Measurements from ENCODE around the gene SDR42E2.
"Not testable (repeated sequence)": the region's sequence is repeated elsewhere in the genome, so short reads cannot be mapped to it uniquely, and the experiment has no call there.

SDR42E2 gene

DNA sequence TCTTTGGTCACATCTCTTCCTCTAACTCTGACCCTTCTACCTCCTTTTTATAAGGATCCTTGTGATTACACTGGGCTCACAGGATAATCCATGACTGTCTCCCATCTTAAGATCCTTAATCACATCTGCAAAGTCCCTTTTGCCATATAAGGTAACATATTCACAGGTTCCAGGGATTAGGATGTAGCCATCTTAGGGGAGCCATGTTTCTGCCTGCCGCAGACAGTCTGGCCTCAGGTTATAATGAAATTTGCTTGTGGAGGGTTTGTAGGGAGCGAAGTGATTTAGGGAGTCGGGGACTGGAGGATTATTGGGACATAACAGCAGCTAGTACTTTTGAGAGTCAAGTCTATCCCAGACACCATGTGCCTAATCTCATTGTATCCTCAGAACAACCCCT, 51.5 kb downstream of the SDR42E2 start:
- no peak for DNase-seq (ENCODE audit: low read depth)

DNA sequence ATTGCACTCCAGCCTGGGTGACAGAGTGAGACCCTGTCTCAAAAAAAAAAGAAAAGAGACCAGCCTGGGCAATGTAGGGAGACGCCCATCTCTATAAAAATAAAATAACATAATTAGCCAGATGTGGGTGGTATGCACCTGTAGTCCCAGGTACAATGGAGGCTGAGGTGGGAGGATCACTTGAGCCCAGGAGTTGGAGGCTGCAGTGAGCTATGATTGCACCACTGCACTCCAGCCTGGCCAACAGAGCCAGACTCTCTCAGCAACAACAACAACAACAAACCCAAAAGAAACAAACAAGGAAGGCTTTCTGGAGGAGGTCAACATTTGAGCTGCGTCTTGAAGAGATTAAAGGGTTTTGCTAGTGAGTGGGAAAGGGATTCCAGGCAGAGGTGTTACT, 52.1 kb downstream of the SDR42E2 start:
- DNase-seq (ENCODE audit: low read depth): no peak

DNA sequence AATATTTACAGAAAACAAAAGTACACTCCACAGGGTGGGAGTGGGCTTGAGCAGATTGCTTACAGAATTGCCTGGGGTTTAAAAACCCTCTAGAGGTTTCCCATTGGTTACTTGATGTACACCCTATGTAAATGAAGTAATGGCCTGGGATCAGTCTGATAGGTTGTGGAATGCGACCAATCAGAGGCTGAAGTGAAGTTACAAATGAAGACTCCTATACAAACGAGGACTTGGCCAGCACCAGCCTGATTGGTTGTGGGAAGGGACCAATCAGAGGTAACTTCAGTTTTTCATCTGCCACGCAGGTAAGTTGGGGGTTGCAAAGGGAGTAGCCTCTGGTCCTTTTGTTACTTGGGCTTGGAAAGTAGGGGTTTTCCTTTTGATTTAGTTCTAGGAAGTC, 52.6 kb downstream of the SDR42E2 start:
- no peak for DNase-seq (ENCODE audit: low read depth)

DNA sequence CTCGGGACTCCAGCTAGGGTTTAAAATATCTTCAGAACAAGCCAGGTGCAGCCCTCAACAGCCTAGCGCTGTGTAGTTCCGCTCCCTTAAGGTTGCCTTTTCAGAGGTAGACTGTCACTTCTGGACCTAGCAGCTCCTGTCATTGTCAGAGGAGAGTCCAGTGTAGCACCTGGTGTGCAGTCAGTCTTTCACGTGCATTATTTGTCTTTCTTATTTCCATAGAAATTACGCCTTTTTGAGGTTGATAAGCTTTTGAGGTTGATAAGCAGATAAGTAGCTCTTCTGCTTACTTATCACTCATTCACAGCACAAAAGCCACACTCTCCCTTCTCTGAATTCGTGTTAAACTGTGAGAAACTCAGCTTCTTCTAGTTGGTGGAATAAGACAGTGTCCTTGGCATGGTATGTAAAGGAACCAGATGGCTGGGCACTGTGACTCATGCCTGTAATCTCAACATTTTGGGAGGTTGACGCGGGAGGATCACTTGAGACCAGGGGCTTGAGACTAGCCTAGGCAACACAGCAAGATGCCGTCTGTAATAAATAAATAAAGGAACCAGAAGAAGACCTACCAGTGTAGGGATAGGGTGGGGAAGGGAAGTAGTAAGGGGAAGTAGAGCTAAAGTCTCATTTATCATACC, 54.0 kb downstream of the SDR42E2 start:
- DNase-seq (ENCODE audit: low read depth): no peak

DNA sequence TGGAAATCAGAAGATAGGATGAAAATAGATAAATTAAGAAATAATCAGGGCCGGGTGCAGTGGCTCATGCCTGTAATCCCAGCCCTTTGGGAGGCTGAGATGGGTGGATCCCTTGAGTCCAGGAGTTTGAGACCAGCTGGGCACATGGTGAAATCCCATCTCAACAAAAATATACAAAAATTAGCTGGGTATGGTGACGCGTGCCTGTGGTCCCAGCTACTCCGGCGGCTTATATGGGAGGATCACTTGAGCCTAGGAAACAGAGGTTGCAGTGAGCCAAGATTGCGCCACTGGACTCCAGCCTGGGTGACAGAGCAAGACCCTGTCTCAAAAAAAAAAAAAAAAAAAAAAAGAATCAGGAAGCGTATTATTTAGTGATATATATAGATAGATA, 54.5 kb downstream of the SDR42E2 start:
- DNase-seq (ENCODE audit: low read depth): not testable (repeated sequence)

DNA sequence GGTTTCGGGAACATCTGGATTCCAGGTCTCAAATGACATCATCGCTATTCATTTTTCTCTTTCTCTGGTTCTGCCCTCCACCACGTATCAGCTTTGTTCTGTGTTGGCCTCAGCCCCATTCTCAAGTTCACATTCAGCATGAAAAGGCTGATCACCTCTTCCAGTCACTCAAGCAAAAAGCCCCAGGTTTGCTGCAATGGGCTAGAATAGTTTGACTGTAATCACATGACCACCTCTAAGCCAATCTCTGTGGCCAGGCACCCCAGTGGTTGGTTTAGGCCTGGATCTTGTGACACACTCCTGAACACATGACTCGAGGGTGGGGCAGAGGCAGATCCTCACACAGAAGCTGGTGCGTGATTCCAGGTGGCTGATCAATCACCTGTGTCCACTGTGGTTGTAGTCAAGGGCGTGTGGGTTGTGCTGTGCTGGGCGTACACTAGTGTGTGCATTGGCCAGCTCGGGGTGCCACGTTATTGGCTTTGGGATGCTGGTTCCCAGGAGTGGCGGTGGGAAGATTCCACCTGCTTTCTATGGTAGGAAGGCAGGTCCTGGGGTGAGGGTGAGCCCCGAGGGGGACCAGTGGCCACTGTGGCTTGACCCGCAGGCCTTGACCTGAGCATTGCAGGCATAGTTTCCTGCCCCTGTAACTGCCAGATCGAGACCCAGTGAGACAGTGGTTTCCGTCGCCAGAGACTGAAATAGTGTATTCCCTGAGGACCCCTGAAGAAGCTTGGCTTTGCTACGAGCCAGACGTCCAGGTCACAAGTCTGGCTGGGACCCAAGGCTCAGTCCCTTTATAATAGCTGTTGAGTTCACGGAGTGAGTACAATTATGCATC, 55.8 kb downstream of the SDR42E2 start:
- no peak for DNase-seq (ENCODE audit: low read depth)

DNA sequence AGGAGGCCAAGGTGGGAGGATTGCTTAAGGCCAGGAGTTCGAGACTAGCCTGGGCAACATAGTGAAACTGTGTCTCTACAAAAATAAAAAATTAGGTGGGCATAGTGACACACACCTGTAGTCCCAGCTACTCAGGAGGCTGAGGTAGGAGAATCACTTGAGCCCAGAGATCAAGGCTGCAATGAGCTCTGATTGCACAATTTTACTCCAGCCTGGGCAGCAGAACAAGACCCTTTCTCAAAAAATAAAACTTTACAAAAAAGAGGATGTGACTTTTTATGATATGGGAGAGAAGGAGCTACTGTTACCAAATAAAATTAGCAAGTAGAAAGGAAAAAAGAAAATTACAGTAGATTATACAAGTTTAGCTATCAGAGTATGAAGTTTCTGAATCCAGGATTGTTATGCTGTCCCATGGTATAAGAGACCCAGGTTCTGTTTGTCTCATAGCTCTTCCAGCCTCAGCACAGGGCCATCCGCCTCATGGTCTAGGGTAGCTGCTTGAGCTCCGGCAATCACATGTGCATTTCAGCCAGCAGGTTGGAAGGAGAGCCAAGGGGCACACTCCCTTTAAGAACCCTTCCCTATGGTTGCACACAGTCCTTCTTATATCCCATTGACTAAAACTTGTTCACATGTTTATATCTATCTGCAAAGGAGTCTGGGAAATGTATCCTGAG, 57.2 kb downstream of the SDR42E2 start:
- DNase-seq (ENCODE audit: low read depth): no peak

DNA sequence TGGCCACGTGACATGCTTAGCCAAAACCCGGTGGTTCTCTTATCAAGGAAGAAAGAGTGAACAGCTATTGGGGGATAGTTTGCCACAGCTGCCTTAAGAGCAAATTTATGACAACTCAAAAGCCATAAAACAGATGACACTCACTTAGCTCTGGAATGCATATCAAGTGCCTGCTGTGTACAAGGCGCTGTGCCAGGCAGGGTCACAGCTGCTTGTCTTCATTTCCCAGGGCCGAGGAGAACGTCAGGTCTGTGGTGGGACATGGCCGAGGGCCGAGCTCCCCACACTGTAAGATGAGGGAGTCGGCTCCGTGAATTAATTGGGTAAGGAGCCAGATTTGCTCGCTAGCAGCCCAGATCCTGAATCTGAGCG, 57.7 kb downstream of the SDR42E2 start:
- DNase-seq (ENCODE audit: low read depth): no peak

DNA sequence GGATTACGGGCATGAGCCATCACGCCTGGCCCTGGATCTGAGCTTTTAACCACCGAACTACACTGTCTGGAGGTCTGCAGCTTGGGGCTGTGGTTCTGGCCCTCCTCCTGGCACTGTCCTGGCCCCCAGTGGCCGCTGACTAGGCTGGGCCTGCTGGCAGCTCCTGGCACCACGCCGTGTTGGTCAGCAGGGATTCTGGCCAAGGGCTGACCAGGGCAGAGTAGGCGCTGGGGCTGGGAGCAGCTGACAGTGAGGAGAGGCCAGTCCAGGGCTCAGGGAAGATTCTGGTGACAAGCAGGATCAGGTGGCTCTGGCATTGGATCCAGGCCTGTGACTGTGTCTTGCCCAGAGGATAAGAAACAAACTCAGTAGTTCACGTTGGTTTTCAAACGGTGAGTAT, 58.4 kb downstream of the SDR42E2 start:
- DNase-seq (ENCODE audit: low read depth): no peak

DNA sequence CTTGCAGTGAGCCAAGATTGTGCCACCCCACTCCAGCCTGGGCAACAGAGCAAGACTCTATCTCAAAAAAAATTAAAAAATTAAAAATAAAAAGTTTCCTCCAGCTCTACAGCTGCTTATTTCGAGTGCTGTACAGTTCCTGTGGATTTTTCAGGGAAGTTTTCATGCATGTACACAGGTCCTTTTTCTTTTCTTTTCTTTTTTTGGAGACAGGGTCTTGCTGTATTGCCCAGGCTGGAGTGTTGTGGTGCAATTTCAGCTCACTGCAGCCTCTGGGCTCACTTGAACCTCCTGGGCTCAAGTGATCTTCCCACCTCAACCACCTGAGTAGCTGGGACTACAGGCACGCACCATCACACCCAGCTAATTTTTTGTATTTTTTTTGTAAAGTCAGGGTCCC, 59.7 kb downstream of the SDR42E2 start:
- no peak for DNase-seq (ENCODE audit: low read depth)

DNA sequence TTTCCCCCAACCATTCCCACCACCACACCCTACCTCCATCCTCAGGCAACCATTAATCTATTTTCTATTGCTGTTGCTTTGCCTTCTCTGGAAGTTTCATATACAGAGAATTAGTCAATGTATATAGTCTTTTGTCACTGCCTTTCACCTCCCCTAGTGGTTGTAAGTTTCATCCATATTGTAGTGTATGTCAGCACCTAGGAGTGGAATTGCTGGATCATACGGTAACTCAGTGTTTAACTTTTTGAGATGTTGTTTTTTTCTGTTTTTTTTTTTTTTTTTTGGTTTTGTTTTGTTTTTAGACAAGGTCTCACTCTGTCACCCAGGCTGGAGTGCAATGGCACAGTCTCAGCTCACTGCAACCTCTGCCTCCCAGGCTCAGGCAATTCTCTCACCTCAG, 60.7 kb downstream of the SDR42E2 start:
- no peak for DNase-seq (ENCODE audit: low read depth)

DNA sequence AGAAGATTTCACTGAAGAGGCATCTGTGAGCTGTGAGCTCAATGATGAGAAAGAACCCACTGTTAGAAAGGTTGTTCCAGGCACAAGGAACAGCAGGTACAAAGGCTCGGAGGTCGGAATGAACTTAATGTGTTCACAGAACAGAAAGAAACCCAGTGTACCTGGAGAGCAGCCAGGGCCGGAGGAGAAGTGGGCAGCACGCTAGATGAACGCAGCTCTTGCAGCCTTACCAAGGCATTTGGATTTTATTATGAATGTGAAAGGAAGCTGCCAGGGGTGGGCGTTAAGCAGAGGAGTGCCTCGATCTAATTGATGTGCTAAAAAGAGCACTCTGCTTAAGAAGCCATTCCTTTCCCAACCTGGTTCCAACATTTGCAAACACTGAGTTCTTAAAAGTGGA, 62.8 kb downstream of the SDR42E2 start:
- no peak for DNase-seq (ENCODE audit: low read depth)

DNA sequence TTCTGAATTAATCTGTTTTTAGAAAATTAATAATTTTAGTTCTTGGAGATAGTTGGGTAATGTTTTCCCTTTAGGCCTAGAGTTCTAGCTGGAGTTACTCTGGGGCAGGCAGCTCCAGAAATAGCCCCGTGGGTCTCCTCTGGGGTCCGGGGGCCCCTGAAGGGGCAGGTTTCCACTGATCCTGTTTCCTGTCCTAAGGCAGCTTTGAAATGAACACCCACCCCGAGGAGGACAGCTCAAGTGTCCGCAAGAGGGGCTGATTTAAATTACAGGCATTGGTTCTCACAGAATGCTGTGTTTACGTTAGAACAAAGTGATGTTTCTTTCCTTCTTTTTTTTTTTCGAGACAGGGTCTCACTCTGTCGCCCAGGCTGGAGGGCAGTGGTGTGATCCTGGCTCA, 67.6 kb downstream of the SDR42E2 start:
- no peak for DNase-seq (ENCODE audit: low read depth)

DNA sequence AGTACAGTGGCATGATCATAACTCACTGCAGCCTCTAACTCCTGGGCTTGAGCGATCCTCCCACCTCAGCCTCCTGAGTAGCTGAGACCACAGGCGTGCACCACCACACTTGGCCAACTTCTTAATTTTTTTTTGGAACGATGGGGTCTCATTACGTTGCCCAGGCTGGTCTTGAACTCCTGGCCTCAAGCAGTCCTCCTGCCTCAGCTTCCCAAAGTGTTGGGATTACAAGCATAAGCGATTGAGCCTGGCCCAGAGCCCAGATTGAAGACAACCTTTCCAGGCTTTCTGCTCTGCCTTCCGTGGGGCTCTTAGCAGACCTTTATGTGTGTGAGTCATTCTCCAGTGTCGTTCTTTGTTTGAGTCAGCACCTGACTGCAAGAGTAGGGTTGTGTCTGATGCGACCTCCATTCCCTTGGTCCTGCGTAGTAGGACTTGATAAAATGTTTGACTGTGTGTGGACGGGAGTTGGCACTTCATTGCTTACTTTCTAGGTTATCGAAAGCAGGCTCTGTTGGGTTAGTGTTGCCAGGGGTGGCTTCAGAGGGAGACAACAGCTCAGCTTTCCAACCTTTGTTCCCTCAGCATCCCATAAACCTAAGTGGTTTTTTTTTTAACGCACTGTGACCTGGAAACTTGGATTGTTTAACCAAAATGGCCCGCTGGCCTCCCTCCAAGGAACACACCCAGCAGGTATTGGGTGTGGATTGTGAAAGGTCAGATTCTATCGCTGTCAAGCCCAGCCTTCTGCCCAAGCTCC, 70.2 kb downstream of the SDR42E2 start:
- no peak for DNase-seq (ENCODE audit: low read depth)

DNA sequence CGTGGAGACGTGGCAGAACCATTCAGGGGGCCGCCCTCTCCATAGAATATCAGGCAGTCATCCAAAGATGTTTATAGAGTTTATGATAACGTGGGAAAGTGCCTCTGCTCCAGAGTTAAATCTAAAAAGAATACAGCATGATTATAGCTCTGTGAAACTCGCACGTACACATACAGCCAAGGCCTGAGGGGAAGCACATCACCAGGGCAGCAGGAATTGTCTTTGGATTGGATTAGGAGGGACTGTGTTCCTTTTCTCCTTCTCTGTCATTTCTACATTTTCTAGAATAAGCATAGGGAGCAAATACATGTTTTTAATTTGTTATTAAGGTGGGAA, 70.7 kb downstream of the SDR42E2 start:
- no peak for DNase-seq (ENCODE audit: low read depth)

DNA sequence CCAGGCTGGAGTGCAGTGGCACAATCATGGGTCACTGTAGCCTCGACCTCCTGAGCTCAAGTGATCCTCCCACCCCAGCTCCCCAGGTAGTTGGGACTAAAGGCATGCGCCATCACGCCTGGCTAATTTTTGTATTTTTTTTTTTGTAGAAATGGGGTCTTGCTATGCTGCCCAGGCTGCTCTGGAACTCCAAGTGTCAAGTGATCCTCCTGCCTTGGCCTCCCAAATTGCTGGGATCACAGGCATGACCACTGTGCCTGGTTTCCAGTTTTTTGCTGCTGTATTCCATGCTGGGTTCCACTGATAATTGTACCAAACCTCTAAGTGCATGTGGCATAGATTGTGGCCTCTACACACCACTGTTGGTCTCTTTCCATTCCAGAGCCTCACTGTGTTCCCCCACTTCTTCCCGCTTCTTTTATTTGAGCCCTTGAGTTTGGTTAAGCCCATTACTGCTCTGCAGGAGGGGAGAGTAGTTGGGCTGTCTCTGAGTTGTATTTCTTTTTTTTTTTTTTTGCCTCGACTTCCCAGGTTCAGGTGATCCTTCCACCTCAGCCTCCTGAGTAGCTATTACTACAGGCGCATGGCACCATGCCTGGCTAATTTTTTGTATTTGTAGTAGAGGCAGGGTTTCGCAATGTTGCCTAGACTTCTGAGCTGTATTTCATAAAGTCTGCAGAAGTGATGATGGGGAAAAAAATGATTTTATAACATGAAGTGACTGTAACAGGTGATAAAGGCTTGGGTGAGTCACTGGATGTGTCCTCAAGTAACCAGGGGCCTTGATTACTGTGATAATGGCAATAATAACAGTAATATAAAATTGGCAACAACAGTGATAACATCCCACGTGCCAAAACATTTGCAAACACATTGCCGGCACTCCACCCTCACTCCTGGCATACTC, 73.8 kb downstream of the SDR42E2 start:
- DNase-seq (ENCODE audit: low read depth): no peak

DNA sequence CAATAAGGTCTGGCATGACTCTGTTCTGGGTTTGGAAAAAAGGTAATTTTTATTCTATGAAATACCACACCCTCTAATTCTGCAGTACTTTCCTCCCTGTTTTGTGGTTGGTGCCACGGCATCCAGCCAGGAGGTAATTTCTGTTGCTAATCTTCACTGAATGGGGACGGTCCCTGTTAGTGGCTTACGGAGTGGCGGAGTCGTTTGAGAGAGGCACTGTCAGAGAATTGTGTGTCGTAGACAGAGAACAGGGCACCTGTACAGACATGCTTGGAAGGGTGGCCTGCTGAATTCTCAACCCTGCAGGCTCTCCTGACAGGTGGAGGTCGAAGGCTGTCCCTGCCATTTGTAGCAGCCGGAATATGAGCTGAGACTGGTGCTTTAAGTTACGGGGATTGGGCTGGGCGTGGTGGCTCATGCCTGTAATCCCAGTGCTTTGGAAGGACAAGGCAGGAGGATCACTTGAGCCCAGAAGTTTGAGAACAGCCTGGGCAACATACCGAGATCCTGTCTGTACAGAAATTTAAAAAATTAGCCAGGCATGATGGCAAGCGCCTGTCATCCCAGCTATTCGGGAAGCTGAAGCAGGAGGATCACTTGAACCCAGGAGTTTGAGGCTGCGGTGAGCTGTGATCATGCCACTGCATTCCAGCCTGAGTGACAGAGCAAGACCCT, 77.0 kb downstream of the SDR42E2 start:
- no peak for DNase-seq (ENCODE audit: low read depth)

DNA sequence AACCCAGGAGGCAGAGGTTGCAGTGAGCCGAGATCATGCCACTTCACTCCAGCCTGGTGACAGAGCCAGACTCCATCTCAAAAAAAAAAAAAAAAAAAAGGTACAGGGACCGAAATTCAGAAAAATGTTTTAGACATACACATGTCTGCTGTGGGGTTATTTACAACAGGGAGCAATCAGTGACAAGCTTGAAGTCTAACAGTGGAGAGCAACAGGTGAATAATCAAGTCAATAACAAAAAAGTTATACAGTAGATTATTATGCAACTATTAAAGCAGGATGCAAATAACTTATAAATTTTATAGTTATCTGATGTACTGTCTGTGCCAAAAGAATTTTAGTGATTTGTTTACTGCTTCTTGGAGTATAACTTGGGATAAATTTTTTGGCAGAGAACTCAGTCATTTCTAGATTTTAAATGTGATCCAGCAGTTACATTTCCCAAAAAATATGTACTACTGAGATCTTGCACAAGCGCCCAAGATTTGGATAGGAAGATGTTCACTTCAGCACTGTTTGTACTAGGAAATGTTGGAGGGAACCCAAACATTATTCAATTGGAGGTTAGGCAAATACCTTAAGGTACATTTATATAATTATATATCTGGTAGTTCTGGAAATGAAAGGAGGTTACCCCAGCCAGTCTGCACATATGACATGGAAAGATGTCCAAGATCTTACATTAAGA, 77.9 kb downstream of the SDR42E2 start:
- no peak for DNase-seq (ENCODE audit: low read depth)
